Measurements from ENCODE around the gene AGAP1.

AGAP1 gene

DNA sequence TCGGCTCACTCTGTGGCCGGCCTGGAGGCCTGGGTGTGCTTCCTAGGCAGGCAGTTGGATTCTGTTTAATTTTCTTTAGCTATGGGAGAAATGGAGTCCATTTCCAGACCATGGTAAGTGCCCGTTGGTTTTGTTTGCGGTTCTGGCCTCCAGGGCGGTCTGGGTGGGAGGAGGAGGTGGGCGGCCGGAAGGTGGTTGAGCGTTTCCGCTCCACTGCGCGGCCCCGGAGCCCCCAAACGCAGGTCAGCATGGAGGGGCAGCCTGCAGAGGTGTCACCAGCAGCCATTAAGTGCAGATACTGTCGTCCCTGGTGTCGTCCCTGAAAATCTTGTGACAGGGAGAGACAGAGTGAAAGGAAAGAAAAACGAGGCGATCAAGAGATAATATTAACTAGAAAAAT lies 370.5 kb downstream of the AGAP1 start:
- no peak overlapping the region for H3K9ac ChIP-seq (ENCODE audit: low read length)
- H3K36me3 ChIP-seq (ENCODE audit: control insufficient read depth, insufficient read depth, low read length) = no peaks in the 10 kb centered on the region
- H3K27me3 ChIP-seq (ENCODE audit: control insufficient read depth, insufficient read depth, low read length) = no peaks in the 10 kb centered on the region

DNA sequence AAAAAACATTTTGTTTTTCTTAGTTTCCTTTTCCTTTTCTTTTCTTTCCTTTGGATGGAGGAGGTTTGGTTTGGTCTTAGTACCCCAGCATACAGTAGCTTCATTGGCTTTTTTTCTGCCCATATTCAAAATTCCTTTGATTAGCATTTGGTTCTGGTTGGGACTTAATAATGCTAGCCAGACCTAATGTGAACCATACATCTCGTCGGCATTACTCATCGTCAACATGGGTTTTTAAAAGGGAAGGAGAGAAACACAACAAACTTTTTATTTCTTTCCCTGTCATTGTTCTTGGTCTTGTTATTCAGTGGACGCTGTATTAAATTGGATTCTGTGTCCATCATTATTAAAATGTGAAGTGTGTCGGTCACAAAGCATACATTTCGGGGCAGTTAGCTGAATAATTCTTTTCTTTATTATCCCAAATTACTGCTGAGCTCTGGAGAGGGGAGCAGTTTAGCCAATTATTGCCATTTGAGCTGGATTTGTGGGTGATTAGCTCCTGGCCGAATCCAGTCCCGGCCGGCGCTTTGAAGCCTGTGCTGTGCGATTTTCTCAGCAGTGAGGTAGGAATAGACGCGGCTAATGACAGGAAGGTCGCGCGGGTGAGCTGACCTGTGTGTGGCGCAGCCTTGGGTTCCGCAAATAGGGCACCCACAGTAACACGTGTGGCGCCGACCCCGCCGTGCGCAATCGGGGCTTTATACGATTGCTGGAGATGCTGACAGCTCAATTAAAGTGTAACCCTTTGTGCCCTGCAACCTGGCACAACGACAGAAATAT lies 371.1 kb downstream of the AGAP1 start:
- H3K9ac ChIP-seq (ENCODE audit: low read length) = no peak overlapping the region
- no peaks in the 10 kb centered on the region for H3K27me3 ChIP-seq (ENCODE audit: control insufficient read depth, insufficient read depth, low read length)
- no peaks in the 10 kb centered on the region for H3K9me3 ChIP-seq (ENCODE audit: control insufficient read depth, low read length)
- H3K4me1 ChIP-seq (ENCODE audit: control insufficient read depth, insufficient read depth, low read length) = no peaks in the 10 kb centered on the region
- no peaks in the 10 kb centered on the region for H3K36me3 ChIP-seq (ENCODE audit: control insufficient read depth, insufficient read depth, low read length)
- H3K4me3 ChIP-seq (ENCODE audit: low read length) = no peak overlapping the region

More for the DNA sequence above, 370.5 kb downstream of the AGAP1 start:
- H3K4me1 ChIP-seq (ENCODE audit: control insufficient read depth, insufficient read depth, low read length) = no peaks in the 10 kb centered on the region
- H3K9me3 ChIP-seq (ENCODE audit: control insufficient read depth, low read length) = no peaks in the 10 kb centered on the region
- no peak overlapping the region for H3K4me3 ChIP-seq (ENCODE audit: low read length)

DNA sequence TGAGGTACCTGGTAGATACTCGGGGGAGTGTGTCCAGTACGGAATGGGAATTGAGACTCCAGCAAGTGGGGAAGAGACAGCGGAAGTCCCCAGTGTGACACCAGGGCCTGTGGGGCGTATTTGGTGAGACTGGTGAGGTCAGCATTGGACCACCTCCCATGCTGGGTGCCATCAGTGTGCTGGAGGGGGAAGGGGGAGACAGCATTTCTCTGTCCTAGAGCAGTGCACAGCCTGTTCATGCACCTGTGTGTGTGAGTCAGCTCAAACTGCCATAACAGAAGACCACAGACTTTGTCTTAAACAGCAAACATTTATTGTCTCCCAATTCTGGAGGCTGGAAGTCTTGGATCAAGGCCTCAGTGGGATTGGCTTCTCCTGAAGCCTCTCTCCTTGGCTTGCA lies 372.5 kb downstream of the AGAP1 start:
- H3K9ac ChIP-seq (ENCODE audit: low read length) = no peak overlapping the region
- H3K4me1 ChIP-seq (ENCODE audit: control insufficient read depth, insufficient read depth, low read length) = no peaks in the 10 kb centered on the region
- no peaks in the 10 kb centered on the region for H3K9me3 ChIP-seq (ENCODE audit: control insufficient read depth, low read length)
- H3K36me3 ChIP-seq (ENCODE audit: control insufficient read depth, insufficient read depth, low read length) = no peaks in the 10 kb centered on the region
- no peaks in the 10 kb centered on the region for H3K27me3 ChIP-seq (ENCODE audit: control insufficient read depth, insufficient read depth, low read length)
- no peak overlapping the region for H3K4me3 ChIP-seq (ENCODE audit: low read length)

DNA sequence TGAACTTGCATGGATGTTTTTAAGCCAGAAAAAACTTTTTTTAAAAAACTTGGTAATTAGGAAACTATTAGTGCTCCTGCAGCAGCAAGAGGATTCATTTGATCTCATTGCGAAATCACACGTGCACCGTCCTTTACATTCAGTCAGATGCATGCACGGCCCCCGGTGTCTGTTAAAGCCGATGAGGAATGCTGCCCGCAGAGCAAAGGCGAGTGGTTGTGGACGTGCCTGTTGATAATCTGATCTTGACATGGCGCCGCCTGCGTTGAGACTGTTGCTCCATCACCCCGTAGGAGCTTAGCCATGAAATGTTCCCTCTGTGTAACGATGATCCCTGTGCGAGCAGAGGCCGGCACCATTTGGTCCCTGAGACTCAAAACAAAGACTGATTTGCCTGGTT lies 374.4 kb downstream of the AGAP1 start:
- Histone ChIP-seq H3K4me3 (ENCODE audit: low read length) (no peak overlapping the region), H3K9me3 (ENCODE audit: control insufficient read depth, low read length) (no peaks in the 10 kb centered on the region), H3K27me3 (ENCODE audit: control insufficient read depth, insufficient read depth, low read length) (no peaks in the 10 kb centered on the region), H3K4me1 (ENCODE audit: control insufficient read depth, insufficient read depth, low read length) (no peaks in the 10 kb centered on the region), H3K9ac (ENCODE audit: low read length) (no peak overlapping the region), H3K36me3 (ENCODE audit: control insufficient read depth, insufficient read depth, low read length) (no peaks in the 10 kb centered on the region)

DNA sequence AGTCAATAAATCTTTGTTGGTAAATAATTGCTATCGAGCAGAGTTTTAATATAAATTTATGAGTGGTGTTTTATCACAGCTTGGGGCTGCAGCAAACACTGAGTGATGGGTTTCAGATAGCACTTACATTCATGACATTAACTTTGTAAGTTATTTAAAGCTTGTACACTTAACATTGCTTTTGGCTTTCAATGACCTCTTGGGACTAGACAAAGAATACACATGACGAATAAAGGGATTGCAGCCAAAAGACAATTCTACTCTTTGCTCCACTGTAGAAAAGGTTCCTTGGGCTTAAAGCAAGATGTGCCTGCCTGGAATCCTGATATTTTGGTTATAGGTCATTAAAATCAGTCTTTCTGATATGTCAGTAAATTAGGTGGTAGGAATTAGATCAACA lies 374.8 kb downstream of the AGAP1 start:
- Histone ChIP-seq H3K4me3 (ENCODE audit: low read length) (no peak overlapping the region), H3K4me1 (ENCODE audit: control insufficient read depth, insufficient read depth, low read length) (no peaks in the 10 kb centered on the region), H3K9me3 (ENCODE audit: control insufficient read depth, low read length) (no peaks in the 10 kb centered on the region), H3K9ac (ENCODE audit: low read length) (no peak overlapping the region), H3K36me3 (ENCODE audit: control insufficient read depth, insufficient read depth, low read length) (no peaks in the 10 kb centered on the region), H3K27me3 (ENCODE audit: control insufficient read depth, insufficient read depth, low read length) (no peaks in the 10 kb centered on the region)

DNA sequence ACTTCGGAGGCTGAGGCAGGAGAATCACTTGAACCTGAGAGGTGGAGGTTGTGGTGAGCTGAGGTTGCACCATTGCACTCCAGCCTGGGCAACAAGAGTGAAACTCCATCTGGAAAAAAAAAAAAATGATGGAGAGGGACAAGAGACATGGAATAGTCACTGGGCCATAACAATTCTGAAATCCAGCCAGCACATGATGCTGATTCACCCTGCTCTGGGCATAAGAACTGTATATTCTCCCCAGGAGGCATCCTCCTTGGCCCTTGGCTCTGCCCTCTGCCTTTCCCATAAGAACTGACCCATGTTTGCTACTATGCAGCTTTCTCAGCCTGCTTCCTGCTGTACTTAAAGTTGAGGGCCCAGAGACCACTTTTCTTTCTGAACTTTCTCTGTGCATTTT lies 376.7 kb downstream of the AGAP1 start:
- H3K9ac ChIP-seq (ENCODE audit: low read length) = no peak overlapping the region
- no peak overlapping the region for H3K4me3 ChIP-seq (ENCODE audit: low read length)
- H3K36me3 ChIP-seq (ENCODE audit: control insufficient read depth, insufficient read depth, low read length) = no peaks in the 10 kb centered on the region
- H3K9me3 ChIP-seq (ENCODE audit: control insufficient read depth, low read length) = no peaks in the 10 kb centered on the region
- no peaks in the 10 kb centered on the region for H3K4me1 ChIP-seq (ENCODE audit: control insufficient read depth, insufficient read depth, low read length)
- no peaks in the 10 kb centered on the region for H3K27me3 ChIP-seq (ENCODE audit: control insufficient read depth, insufficient read depth, low read length)

DNA sequence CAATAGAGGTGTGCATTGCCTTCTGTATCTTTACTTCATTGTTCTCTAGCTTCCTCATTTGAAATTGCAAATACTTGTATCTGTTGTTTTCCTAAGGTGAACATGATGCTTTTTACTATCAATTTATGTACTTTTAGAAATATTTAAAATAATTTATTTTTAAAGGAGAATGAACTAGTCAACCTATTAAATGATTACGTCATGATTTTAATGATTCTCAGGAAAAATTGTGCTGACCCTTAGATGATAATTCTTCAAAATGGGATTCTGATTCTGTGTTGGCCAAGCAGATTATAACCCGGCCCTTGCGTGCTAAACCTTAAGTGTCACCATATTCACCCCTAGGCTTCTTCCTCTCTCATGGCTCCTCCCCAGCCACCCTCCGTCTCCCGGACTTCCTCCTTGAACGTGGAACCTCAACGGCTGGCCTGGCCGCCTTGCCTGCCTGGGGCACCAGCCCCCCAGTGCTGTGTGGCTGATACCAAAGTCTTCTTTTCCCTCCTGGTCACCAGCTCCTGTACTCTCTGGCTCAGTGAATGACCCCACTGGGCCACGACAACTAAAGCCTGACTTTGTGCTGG lies 382.3 kb downstream of the AGAP1 start:
- H3K9ac ChIP-seq (ENCODE audit: low read length) = no peak overlapping the region
- H3K9me3 ChIP-seq (ENCODE audit: control insufficient read depth, low read length) = no peaks in the 10 kb centered on the region
- no peak overlapping the region for H3K4me3 ChIP-seq (ENCODE audit: low read length)
- H3K36me3 ChIP-seq (ENCODE audit: control insufficient read depth, insufficient read depth, low read length) = no peaks in the 10 kb centered on the region
- H3K27me3 ChIP-seq (ENCODE audit: control insufficient read depth, insufficient read depth, low read length) = no peaks in the 10 kb centered on the region
- no peaks in the 10 kb centered on the region for H3K4me1 ChIP-seq (ENCODE audit: control insufficient read depth, insufficient read depth, low read length)

DNA sequence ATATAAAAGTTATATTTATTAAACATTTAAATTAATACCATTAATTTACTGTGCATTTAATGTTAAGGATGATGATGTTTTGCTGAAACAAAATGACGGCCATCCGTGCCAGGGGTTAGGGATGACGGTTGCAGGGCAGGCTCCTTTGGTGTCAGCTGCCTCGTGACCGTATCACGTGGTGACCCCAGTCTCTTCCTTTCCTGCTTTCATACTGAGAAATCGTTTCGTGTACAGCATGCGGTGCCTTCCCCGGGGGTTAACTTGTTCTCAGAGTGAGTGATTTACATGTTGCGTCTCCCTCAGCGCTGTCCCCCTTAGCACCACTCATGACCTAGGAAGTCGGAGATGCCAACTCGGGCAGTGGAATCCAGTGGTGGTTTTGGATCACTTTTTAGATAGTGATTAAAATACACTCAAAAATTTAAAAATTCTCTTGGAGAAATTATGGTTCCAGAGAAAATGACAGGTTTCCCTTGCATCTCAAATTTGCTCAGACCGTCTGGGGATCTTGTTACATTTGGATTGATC lies 383.5 kb downstream of the AGAP1 start:
- H3K4me3 ChIP-seq (ENCODE audit: low read length) = no peak overlapping the region
- H3K4me1 ChIP-seq (ENCODE audit: control insufficient read depth, insufficient read depth, low read length) = no peaks in the 10 kb centered on the region
- H3K9ac ChIP-seq (ENCODE audit: low read length) = no peak overlapping the region
- no peaks in the 10 kb centered on the region for H3K9me3 ChIP-seq (ENCODE audit: control insufficient read depth, low read length)
- no peaks in the 10 kb centered on the region for H3K36me3 ChIP-seq (ENCODE audit: control insufficient read depth, insufficient read depth, low read length)
- no peaks in the 10 kb centered on the region for H3K27me3 ChIP-seq (ENCODE audit: control insufficient read depth, insufficient read depth, low read length)

DNA sequence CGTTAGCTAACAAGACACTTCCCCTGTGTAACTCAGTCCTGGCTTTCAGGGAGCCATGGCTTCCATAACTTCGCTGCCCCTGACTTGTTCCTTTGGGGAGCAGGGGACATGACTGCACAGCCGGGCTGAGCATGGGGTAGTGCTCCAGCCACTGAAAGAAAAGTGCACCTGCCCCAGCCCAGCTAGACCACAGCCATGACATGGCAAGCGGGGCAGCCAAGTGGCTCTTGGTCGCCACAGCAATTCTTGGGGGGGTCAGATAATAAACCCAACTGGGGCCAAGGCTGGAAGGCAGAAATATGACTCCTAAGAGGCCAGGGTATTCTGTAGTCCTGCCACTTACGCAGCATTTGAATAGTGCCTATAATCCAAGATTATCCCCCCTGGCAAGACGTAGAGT lies 385.3 kb downstream of the AGAP1 start:
- no peak overlapping the region for H3K9ac ChIP-seq (ENCODE audit: low read length)
- H3K4me3 ChIP-seq (ENCODE audit: low read length) = no peak overlapping the region
- H3K9me3 ChIP-seq (ENCODE audit: control insufficient read depth, low read length) = no peaks in the 10 kb centered on the region
- no peaks in the 10 kb centered on the region for H3K36me3 ChIP-seq (ENCODE audit: control insufficient read depth, insufficient read depth, low read length)
- H3K27me3 ChIP-seq (ENCODE audit: control insufficient read depth, insufficient read depth, low read length) = no peaks in the 10 kb centered on the region
- no peaks in the 10 kb centered on the region for H3K4me1 ChIP-seq (ENCODE audit: control insufficient read depth, insufficient read depth, low read length)

DNA sequence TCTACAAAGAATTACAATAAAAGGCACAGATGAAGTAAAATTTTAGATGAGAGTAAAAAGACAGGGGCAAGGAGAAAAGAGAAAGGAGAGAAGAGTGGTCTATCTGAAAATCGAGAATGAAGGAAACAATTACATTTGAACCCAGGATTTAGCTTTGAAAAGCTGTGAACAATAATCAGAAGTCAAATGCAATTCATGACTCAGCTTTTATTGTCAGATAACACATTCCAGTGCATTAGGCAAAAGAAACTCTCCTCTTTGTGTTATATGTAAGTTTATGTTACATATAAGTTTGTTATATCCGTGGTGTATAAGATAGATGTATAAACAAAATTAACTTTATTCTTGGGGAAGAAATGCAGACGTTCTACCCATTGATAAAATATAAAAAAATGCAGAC lies 389.8 kb downstream of the AGAP1 start:
- Histone ChIP-seq H3K4me1 (ENCODE audit: control insufficient read depth, insufficient read depth, low read length) (no peaks in the 10 kb centered on the region), H3K9me3 (ENCODE audit: control insufficient read depth, low read length) (no peaks in the 10 kb centered on the region), H3K9ac (ENCODE audit: low read length) (no peak overlapping the region), H3K36me3 (ENCODE audit: control insufficient read depth, insufficient read depth, low read length) (no peaks in the 10 kb centered on the region), H3K4me3 (ENCODE audit: low read length) (no peak overlapping the region), H3K27me3 (ENCODE audit: control insufficient read depth, insufficient read depth, low read length) (no peaks in the 10 kb centered on the region)

DNA sequence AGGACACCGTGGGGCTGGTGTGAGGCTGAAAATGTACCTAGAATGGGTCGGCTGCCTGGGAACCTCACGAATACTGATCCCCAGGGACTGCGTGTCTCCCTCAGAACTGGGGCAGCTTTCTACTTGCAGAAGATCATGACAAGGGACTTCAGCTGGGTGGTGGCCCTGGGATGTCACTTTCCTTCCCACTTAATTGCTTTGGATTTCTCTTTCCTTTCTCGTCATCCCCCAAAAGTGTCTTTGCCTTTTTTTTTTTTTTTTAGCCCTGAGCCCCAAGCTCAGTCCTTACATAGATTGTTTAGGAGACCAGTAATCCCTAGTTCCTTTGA lies 395.4 kb downstream of the AGAP1 start:
- no peaks in the 10 kb centered on the region for H3K9me3 ChIP-seq (ENCODE audit: control insufficient read depth, low read length)
- H3K36me3 ChIP-seq (ENCODE audit: control insufficient read depth, insufficient read depth, low read length) = no peaks in the 10 kb centered on the region
- no peak overlapping the region for H3K4me3 ChIP-seq (ENCODE audit: low read length)

DNA sequence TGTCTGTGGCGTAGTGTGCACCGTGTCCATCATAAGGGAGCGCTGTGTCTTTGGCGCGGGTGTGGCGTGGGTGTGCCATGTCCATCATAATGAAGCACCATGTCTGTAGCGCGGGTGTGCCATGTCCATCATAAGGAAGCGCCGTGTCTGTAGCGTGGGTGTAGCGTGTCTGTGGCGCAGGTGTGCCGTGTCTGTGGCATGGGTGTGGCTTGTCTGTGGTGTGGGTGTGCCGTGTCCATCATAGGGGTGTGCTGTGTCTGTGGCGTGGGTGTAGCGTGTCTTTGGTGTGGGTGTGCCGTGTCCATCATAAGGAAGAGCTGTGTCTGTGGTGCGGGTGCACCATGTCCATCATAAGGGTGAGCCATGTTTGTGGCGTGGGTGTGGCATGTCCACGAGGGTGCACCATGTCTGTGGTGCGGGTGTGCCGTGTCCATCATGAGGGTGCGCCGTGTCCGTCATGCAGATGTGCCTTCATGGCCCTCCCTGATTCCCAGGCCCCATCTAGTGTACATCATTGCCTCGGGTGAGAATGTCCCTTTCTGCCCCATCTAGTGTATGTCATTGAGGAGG lies 399.4 kb downstream of the AGAP1 start:
- Histone ChIP-seq H3K36me3 (ENCODE audit: control insufficient read depth, insufficient read depth, low read length) (no peaks in the 10 kb centered on the region), H3K4me3 (ENCODE audit: low read length) (no peak overlapping the region), H3K9ac (ENCODE audit: low read length) (no peak overlapping the region), H3K4me1 (ENCODE audit: control insufficient read depth, insufficient read depth, low read length) (no peaks in the 10 kb centered on the region), H3K27me3 (ENCODE audit: control insufficient read depth, insufficient read depth, low read length) (no peaks in the 10 kb centered on the region), H3K9me3 (ENCODE audit: control insufficient read depth, low read length) (no peaks in the 10 kb centered on the region)

More for the DNA sequence above, 395.4 kb downstream of the AGAP1 start:
- Histone ChIP-seq H3K4me1 (ENCODE audit: control insufficient read depth, insufficient read depth, low read length) (no peaks in the 10 kb centered on the region), H3K27me3 (ENCODE audit: control insufficient read depth, insufficient read depth, low read length) (no peaks in the 10 kb centered on the region), H3K9ac (ENCODE audit: low read length) (no peak overlapping the region)

All from mucosa of stomach (tissue), 1 donor.